ENCODE data around the gene IPCEF1. TPM values are rescaled to one million over a fixed set of nuclear protein-coding genes. Genes with fewer than 3 reads are reported as not detected.
"Not testable (repeated sequence)": the region's sequence is repeated elsewhere in the genome, so short reads cannot be mapped to it uniquely, and the experiment has no call there.

The IPCEF1 gene
- total RNA-seq, 1 experiment from 2014 or later: 0.52 TPM

GRCh38 chr6:154341871-154342270 is 14.7 kb downstream of the IPCEF1 start:
- BruUV-seq (replicated peaks): no TSS peak
- CTCF ChIA-PET: no interaction called here
- Mint-ChIP-seq H3K4me3 (ENCODE audit: low read depth, unreplicated experiment) (no peak overlapping the region), H3K36me3 (ENCODE audit: insufficient read depth, unreplicated experiment) (peaks cover 9% of the 10 kb centered on the region), H3K9me3 (ENCODE audit: low read depth, unreplicated experiment) (no peaks in the 10 kb centered on the region), H3K27me3 (ENCODE audit: unreplicated experiment) (no peaks in the 10 kb centered on the region), H3K27ac (ENCODE audit: unreplicated experiment) (no peak overlapping the region), H3K4me1 (ENCODE audit: low read depth, unreplicated experiment) (peaks cover 18% of the 10 kb centered on the region)
- DNase-seq: no peak
- intact Hi-C loops (cut with micrococcal nuclease; ENCODE audit: unreplicated experiment): loop anchor here (5.0 kb wide), 2 partner anchors 40 to 185 kb away; no protein-coding TSS in a partner anchor
- TF ChIP-seq CTCF (IDR thresholded peaks at IDR 0.05; ENCODE audit: unreplicated experiment): no peak

GRCh38 chr6:154341336-154341735 is 15.3 kb downstream of the IPCEF1 start:
- Mint-ChIP-seq H3K27me3 (ENCODE audit: unreplicated experiment) (no peaks in the 10 kb centered on the region), H3K36me3 (ENCODE audit: insufficient read depth, unreplicated experiment) (peaks cover 9% of the 10 kb centered on the region), H3K4me1 (ENCODE audit: low read depth, unreplicated experiment) (peaks cover 18% of the 10 kb centered on the region), H3K9me3 (ENCODE audit: low read depth, unreplicated experiment) (no peaks in the 10 kb centered on the region), H3K4me3 (ENCODE audit: low read depth, unreplicated experiment) (no peak overlapping the region), H3K27ac (ENCODE audit: unreplicated experiment) (no peak overlapping the region)
- DNase-seq: no peak
- no TSS peak for BruUV-seq (replicated peaks)
- CTCF ChIA-PET: interaction anchor here (0.6 kb wide), 1 partner anchor 104 kb away, joined by 3 read pairs; no protein-coding TSS in a partner anchor
- no peak for TF ChIP-seq CTCF (IDR thresholded peaks at IDR 0.05; ENCODE audit: unreplicated experiment)
- intact Hi-C loops (cut with micrococcal nuclease; ENCODE audit: unreplicated experiment): loop anchor here (5.0 kb wide), 2 partner anchors 39 to 184 kb away; no protein-coding TSS in a partner anchor

- no peak for DNase-seq
- BruUV-seq (replicated peaks): no TSS peak
- H3K4me3 Mint-ChIP-seq (ENCODE audit: low read depth, unreplicated experiment): no peak overlapping the region
- no peak for TF ChIP-seq CTCF (IDR thresholded peaks at IDR 0.05; ENCODE audit: unreplicated experiment)
- intact Hi-C loops (cut with micrococcal nuclease; ENCODE audit: unreplicated experiment): no loop called here
- H3K36me3 Mint-ChIP-seq (ENCODE audit: insufficient read depth, unreplicated experiment): no peaks in the 10 kb centered on the region
- no peaks in the 10 kb centered on the region for H3K9me3 Mint-ChIP-seq (ENCODE audit: low read depth, unreplicated experiment)
- CTCF ChIA-PET: no interaction called here
- no peak overlapping the region for H3K27ac Mint-ChIP-seq (ENCODE audit: unreplicated experiment)
- no peaks in the 10 kb centered on the region for H3K27me3 Mint-ChIP-seq (ENCODE audit: unreplicated experiment)
- H3K4me1 Mint-ChIP-seq (ENCODE audit: low read depth, unreplicated experiment): no peaks in the 10 kb centered on the region
Observed at GRCh38 chr6:154337406-154338005, 19.1 kb downstream of the IPCEF1 start.

- DNase-seq; H3K4me3 Mint-ChIP-seq (ENCODE audit: low read depth, unreplicated experiment); CTCF ChIA-PET; H3K9me3 Mint-ChIP-seq (ENCODE audit: low read depth, unreplicated experiment); H3K4me1 Mint-ChIP-seq (ENCODE audit: low read depth, unreplicated experiment); BruUV-seq (replicated peaks); H3K27ac Mint-ChIP-seq (ENCODE audit: unreplicated experiment); H3K36me3 Mint-ChIP-seq (ENCODE audit: insufficient read depth, unreplicated experiment); intact Hi-C loops (cut with micrococcal nuclease; ENCODE audit: unreplicated experiment); H3K27me3 Mint-ChIP-seq (ENCODE audit: unreplicated experiment): not testable (repeated sequence)
Observed at GRCh38 chr6:154334147-154334546, 22.5 kb downstream of the IPCEF1 start.

- Mint-ChIP-seq H3K4me1 (ENCODE audit: low read depth, unreplicated experiment) (no peaks in the 10 kb centered on the region), H3K27ac (ENCODE audit: unreplicated experiment) (no peak overlapping the region), H3K9me3 (ENCODE audit: low read depth, unreplicated experiment) (no peaks in the 10 kb centered on the region), H3K36me3 (ENCODE audit: insufficient read depth, unreplicated experiment) (no peaks in the 10 kb centered on the region), H3K4me3 (ENCODE audit: low read depth, unreplicated experiment) (no peak overlapping the region), H3K27me3 (ENCODE audit: unreplicated experiment) (no peaks in the 10 kb centered on the region)
- no peak for DNase-seq
- TF ChIP-seq CTCF (IDR thresholded peaks at IDR 0.05; ENCODE audit: unreplicated experiment): no peak
- intact Hi-C loops (cut with micrococcal nuclease; ENCODE audit: unreplicated experiment): no loop called here
- CTCF ChIA-PET: no interaction called here
- BruUV-seq (replicated peaks): no TSS peak
Observed at GRCh38 chr6:154331750-154332149, 24.9 kb downstream of the IPCEF1 start.
